ENCODE results near the gene CHEK1. TPM values are rescaled to one million over a fixed set of nuclear protein-coding genes. Genes with fewer than 3 reads are reported as not detected.

Gene CHEK1
- total RNA-seq, 1 donor from 2014 or later: 23.1 TPM

DNA sequence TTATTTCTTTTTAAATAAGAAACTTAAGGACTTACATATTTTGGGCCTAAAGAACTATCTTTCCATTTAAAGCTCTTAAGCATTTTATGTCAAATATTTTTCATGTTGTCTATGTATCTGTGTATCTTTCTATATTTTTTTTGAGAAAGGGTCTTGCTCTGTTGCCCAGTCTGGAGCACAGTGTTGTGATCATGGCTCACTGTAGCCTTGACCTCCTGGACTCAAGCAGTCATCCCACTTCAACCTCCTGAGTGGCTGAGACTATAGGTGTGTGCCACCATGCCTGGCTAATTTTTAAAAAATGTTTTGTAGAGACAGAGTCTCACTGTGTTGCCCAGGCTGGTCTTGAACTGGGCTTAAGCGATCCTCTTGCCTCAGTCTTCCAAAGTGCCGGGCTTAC lies 24.3 kb upstream of the CHEK1 start:
- H3K4me3 Mint-ChIP-seq (ENCODE audit: unreplicated experiment): no peak overlapping the region
- no peak overlapping the region for H3K27ac Mint-ChIP-seq (ENCODE audit: unreplicated experiment)
- no peaks in the 10 kb centered on the region for H3K4me1 Mint-ChIP-seq (ENCODE audit: low read depth, unreplicated experiment)
- no peaks in the 10 kb centered on the region for H3K27me3 Mint-ChIP-seq (ENCODE audit: unreplicated experiment)
- H3K9me3 Mint-ChIP-seq (ENCODE audit: unreplicated experiment): no peaks in the 10 kb centered on the region
- TF ChIP-seq, protein P1, sequence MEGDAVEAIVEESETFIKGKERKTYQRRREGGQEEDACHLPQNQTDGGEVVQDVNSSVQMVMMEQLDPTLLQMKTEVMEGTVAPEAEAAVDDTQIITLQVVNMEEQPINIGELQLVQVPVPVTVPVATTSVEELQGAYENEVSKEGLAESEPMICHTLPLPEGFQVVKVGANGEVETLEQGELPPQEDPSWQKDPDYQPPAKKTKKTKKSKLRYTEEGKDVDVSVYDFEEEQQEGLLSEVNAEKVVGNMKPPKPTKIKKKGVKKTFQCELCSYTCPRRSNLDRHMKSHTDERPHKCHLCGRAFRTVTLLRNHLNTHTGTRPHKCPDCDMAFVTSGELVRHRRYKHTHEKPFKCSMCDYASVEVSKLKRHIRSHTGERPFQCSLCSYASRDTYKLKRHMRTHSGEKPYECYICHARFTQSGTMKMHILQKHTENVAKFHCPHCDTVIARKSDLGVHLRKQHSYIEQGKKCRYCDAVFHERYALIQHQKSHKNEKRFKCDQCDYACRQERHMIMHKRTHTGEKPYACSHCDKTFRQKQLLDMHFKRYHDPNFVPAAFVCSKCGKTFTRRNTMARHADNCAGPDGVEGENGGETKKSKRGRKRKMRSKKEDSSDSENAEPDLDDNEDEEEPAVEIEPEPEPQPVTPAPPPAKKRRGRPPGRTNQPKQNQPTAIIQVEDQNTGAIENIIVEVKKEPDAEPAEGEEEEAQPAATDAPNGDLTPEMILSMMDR (IDR thresholded peaks at IDR 0.05; ENCODE audit: partially characterized antibody, unreplicated experiment): no peak
- DNase-seq: no peak
- H3K36me3 Mint-ChIP-seq (ENCODE audit: unreplicated experiment): no peaks in the 10 kb centered on the region

DNA sequence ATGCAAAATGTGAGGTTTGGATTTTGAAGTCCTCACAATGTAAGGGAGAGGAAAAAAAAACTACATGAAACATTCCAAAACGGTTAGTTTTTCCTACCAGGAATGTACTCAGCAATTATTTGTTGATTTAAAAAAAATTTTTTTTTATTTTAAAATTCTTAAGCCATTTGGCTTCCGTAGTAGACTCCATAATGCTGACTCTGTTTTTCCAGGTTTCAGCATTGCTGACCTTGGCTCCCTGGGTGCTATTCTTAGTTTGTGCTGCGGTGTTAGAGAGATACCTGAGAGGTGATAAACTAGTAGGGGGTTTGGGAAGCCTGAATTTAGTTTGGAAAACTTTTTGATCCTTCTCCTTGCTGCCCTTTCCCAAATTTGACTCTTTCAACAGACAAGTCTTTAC lies 21.8 kb upstream of the CHEK1 start:
- Mint-ChIP-seq H3K36me3 (ENCODE audit: unreplicated experiment) (no peaks in the 10 kb centered on the region), H3K27ac (ENCODE audit: unreplicated experiment) (no peak overlapping the region), H3K4me1 (ENCODE audit: low read depth, unreplicated experiment) (no peaks in the 10 kb centered on the region), H3K4me3 (ENCODE audit: unreplicated experiment) (no peak overlapping the region), H3K27me3 (ENCODE audit: unreplicated experiment) (no peaks in the 10 kb centered on the region), H3K9me3 (ENCODE audit: unreplicated experiment) (no peaks in the 10 kb centered on the region)
- TF ChIP-seq, protein P1 (IDR thresholded peaks at IDR 0.05; ENCODE audit: partially characterized antibody, unreplicated experiment): no peak
- no peak for DNase-seq

DNA sequence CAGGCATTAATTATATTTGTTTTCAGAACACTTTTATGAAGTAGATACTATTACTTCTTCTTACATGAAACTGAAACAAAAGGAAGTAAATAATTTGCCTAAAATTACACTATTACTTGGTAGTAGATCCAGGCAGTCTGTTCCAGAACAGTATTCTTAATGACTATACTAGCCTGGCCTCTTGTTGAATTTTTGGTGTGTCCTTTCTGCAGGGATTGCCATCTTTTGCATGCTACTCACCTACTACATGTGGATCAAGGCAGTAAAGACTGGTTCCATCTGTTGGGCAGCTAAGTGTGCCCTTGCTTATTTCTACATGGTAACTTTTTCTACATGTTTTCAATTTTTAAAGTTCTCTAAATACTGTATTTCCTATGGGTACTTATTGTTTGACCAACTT lies 19.5 kb upstream of the CHEK1 start:
- Mint-ChIP-seq H3K36me3 (ENCODE audit: unreplicated experiment) (no peaks in the 10 kb centered on the region), H3K27me3 (ENCODE audit: unreplicated experiment) (no peaks in the 10 kb centered on the region), H3K27ac (ENCODE audit: unreplicated experiment) (no peak overlapping the region), H3K4me3 (ENCODE audit: unreplicated experiment) (no peak overlapping the region), H3K4me1 (ENCODE audit: low read depth, unreplicated experiment) (no peaks in the 10 kb centered on the region), H3K9me3 (ENCODE audit: unreplicated experiment) (no peaks in the 10 kb centered on the region)
- TF ChIP-seq, protein P1 (IDR thresholded peaks at IDR 0.05; ENCODE audit: partially characterized antibody, unreplicated experiment): no peak
- DNase-seq: no peak

DNA sequence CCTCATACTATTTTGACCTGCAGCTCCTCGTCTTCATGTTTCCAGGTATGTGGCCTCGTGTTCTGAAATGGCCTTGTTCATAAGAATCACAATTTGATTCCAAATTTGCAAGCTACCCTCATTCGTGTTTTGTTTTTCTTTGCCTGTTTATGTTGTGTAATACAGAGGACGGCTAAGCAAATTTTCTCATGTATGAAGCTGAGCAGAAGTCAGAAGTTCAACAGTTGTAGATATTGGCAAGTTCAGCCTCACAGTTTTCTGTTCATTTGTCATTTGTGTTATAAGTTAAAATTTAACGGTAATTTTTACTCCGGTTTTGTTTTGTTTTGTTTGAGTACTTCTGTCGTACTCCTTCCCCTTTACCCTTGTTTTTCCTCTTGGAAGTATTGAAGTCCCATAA lies 15.4 kb upstream of the CHEK1 start:
- H3K4me1 Mint-ChIP-seq (ENCODE audit: low read depth, unreplicated experiment): no peaks in the 10 kb centered on the region
- H3K9me3 Mint-ChIP-seq (ENCODE audit: unreplicated experiment): no peaks in the 10 kb centered on the region
- no peaks in the 10 kb centered on the region for H3K27me3 Mint-ChIP-seq (ENCODE audit: unreplicated experiment)
- no peak overlapping the region for H3K4me3 Mint-ChIP-seq (ENCODE audit: unreplicated experiment)
- no peaks in the 10 kb centered on the region for H3K36me3 Mint-ChIP-seq (ENCODE audit: unreplicated experiment)
- DNase-seq: no peak
- H3K27ac Mint-ChIP-seq (ENCODE audit: unreplicated experiment): no peak overlapping the region
- TF ChIP-seq, protein P1 (IDR thresholded peaks at IDR 0.05; ENCODE audit: partially characterized antibody, unreplicated experiment): no peak

DNA sequence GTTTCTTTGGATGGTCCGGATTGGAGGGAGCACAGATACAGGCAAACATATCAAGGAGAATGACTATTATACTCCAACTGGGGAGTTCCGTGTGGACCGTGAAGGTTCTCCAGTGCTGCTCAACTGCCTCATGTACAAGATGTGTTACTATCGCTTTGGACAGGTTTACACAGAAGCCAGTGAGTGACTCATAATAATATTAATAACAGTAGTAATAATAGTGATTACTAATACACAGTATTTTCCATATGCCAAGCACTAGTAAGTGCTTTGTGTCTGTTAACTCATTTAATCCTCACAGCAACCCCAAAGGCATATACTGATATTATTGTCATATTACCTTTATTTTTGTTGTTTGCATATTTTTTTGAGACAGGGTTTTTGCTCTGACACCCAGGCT lies 6.6 kb upstream of the CHEK1 start:
- Mint-ChIP-seq H3K36me3 (ENCODE audit: unreplicated experiment) (no peaks in the 10 kb centered on the region), H3K27me3 (ENCODE audit: unreplicated experiment) (no peaks in the 10 kb centered on the region), H3K4me1 (ENCODE audit: low read depth, unreplicated experiment) (no peaks in the 10 kb centered on the region), H3K27ac (ENCODE audit: unreplicated experiment) (no peak overlapping the region), H3K4me3 (ENCODE audit: unreplicated experiment) (no peak overlapping the region), H3K9me3 (ENCODE audit: unreplicated experiment) (no peaks in the 10 kb centered on the region)
- no peak for DNase-seq
- TF ChIP-seq, protein P1 (IDR thresholded peaks at IDR 0.05; ENCODE audit: partially characterized antibody, unreplicated experiment): no peak
